HG03521 (cell line): ENCODE data around the gene RNF180.
A peak's percentile ranks its signal among the peaks of the same experiment; 100 is the strongest.
"Not testable (repeated sequence)": the region's sequence is repeated elsewhere in the genome, so short reads cannot be mapped to it uniquely, and the experiment has no call there.

ENCODE experiments used
- ATAC-seq: cut with Tn5 transposase; IDR thresholded peaks from one replicate; pipeline ENCODE4 v1.9.1; 2021; ENCODE audit warnings: mild to moderate bottlenecking, moderate library complexity; ENCODE audit not compliant: unreplicated experiment

Gene RNF180

GRCh38 chr5:64347309-64347708, 181.7 kb downstream of the RNF180 start:
- no peak for ATAC-seq

- no peak for ATAC-seq
These were observed 198.8 kb downstream of the RNF180 start for GRCh38 chr5:64364426-64364825.

GRCh38 chr5:64384765-64385164, 219.1 kb downstream of the RNF180 start:
- ATAC-seq = peak; percentile 87

- no peak for ATAC-seq
These were observed 231.9 kb downstream of the RNF180 start for GRCh38 chr5:64397552-64397951.

GRCh38 chr5:64398735-64399134, 233.1 kb downstream of the RNF180 start:
- not testable (repeated sequence) for ATAC-seq

GRCh38 chr5:64407103-64407825, 241.6 kb downstream of the RNF180 start:
- ATAC-seq = not testable (repeated sequence)

GRCh38 chr5:64417390-64417789, 251.7 kb downstream of the RNF180 start:
- no peak for ATAC-seq

- ATAC-seq = no peak
These were observed 252.4 kb downstream of the RNF180 start for GRCh38 chr5:64418013-64418412.
